Keratinocyte (primary cell): ENCODE measurements around the gene SNRPF.

Experiments used
- EZH2 ChIP-seq: IDR thresholded peaks from one replicate; pipeline ENCODE4 v1.6.1; 2012; ENCODE audit warnings: inconsistent platforms, mild to moderate bottlenecking, low read length, moderate library complexity
- TF ChIP-seq, protein P1 (sequence below), 3 experiments: IDR thresholded peaks in 1 of 3; conservative IDR thresholded peaks in 1 of 3; optimal IDR thresholded peaks in 1 of 3; 2 replicates in 2 of 3; 3 replicates in 1 of 3; pipeline versions ENCODE3 to v1.5.1; 2011; ENCODE audit warnings: low read length in 3 of 3, mild to moderate bottlenecking in 3 of 3, moderate library complexity in 2 of 3, control low read depth in 1 of 3, inconsistent platforms in 1 of 3; ENCODE audit not compliant: insufficient read depth in 2 of 3; ENCODE audit errors: extremely low read depth in 1 of 3

DNA sequence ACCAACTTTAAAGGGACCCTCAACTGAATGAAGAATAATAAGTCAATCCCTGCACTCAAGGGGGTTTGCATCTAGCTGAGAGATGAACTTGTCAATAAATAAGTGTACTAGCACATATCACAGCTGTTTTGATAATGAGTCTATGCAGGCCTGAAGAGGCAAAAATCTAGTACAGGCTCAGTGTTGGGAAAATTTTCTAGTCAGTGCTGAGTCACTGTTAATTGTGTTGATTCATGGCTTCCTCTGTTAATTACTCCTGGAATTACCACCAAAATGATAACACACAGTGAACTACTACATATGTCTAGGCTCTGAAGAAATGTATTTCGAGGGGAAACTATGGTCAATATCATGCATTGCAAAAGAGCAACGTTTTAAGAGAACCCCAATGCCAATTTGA is 18.9 kb downstream of the SNRPF start:
- TF ChIP-seq, protein P1, sequence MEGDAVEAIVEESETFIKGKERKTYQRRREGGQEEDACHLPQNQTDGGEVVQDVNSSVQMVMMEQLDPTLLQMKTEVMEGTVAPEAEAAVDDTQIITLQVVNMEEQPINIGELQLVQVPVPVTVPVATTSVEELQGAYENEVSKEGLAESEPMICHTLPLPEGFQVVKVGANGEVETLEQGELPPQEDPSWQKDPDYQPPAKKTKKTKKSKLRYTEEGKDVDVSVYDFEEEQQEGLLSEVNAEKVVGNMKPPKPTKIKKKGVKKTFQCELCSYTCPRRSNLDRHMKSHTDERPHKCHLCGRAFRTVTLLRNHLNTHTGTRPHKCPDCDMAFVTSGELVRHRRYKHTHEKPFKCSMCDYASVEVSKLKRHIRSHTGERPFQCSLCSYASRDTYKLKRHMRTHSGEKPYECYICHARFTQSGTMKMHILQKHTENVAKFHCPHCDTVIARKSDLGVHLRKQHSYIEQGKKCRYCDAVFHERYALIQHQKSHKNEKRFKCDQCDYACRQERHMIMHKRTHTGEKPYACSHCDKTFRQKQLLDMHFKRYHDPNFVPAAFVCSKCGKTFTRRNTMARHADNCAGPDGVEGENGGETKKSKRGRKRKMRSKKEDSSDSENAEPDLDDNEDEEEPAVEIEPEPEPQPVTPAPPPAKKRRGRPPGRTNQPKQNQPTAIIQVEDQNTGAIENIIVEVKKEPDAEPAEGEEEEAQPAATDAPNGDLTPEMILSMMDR (optimal IDR thresholded peaks at IDR 0.05 in 1 of 3, IDR thresholded peaks at IDR 0.05 in 1 of 3, conservative IDR thresholded peaks at IDR 0.05 in 1 of 3; ENCODE audit: extremely low read depth in 1 of 3, insufficient read depth in 2 of 3, low read length in 3 of 3), result no peak
- no peak for TF ChIP-seq EZH2
